Fibroblast of the aortic adventitia (primary cell): ENCODE results near the gene FXYD3. TPM values are rescaled to one million over a fixed set of nuclear protein-coding genes. Genes with fewer than 3 reads are reported as not detected.

Source experiments
- DNase-seq: peaks from one replicate; pipeline ENCODE4 v3.0.0-alpha.2; 2010; ENCODE audit warnings: low read depth
- H3K4me3 ChIP-seq: 2 replicates; pipeline ENCODE4 v1.5.1; 2011; ENCODE audit warnings: low read depth, mild to moderate bottlenecking, control low read depth, low read length, moderate library complexity
- CTCF ChIP-seq: IDR thresholded peaks from 2 replicates; pipeline ENCODE4 v1.5.1; 2011; ENCODE audit warnings: mild to moderate bottlenecking, low read length, control low read depth, inconsistent platforms; ENCODE audit not compliant: insufficient read depth
- total RNA-seq: library from RNA; depleted of rRNA; stranded (reverse); fragments of >200 nt; gene quantifications from 2 replicates; pipeline ENCODE4 v1.2.3, GENCODE V29; 2012; ENCODE audit warnings: low replicate concordance

Gene FXYD3
- total RNA-seq, 1 donor = not detected

- DNase-seq = no peak
- no peak for TF ChIP-seq CTCF
- no peak overlapping the region for H3K4me3 ChIP-seq
Measured at GRCh38 chr19:35110974-35111373, 4.6 kb upstream of the FXYD3 start.

- DNase-seq = no peak
Measured at GRCh38 chr19:35112995-35113688, 2.5 kb upstream of the FXYD3 start.

GRCh38 chr19:35114353-35115176 is 1.1 kb upstream of the FXYD3 start:
- peak; percentile 62 for DNase-seq
- peak; percentile 99 for TF ChIP-seq CTCF
- H3K4me3 ChIP-seq = peak overlapping the region; percentile 39

More at GRCh38 chr19:35112995-35113688, 2.5 kb upstream of the FXYD3 start:
- H3K4me3 ChIP-seq = no peak overlapping the region
- TF ChIP-seq CTCF = no peak

GRCh38 chr19:35116072-35116801 is 614 bp downstream of the FXYD3 start:
- H3K4me3 ChIP-seq = no peak overlapping the region
- TF ChIP-seq CTCF = no peak
- no peak for DNase-seq

- H3K4me3 ChIP-seq = no peak overlapping the region
- no peak for TF ChIP-seq CTCF
- no peak for DNase-seq
Measured at GRCh38 chr19:35117116-35117515, 1.5 kb downstream of the FXYD3 start.

- TF ChIP-seq CTCF = no peak
- H3K4me3 ChIP-seq = no peak overlapping the region
- no peak for DNase-seq
Measured at GRCh38 chr19:35117799-35118198, 2.2 kb downstream of the FXYD3 start.
